ENCODE data around the gene PTPRH.

DNA sequence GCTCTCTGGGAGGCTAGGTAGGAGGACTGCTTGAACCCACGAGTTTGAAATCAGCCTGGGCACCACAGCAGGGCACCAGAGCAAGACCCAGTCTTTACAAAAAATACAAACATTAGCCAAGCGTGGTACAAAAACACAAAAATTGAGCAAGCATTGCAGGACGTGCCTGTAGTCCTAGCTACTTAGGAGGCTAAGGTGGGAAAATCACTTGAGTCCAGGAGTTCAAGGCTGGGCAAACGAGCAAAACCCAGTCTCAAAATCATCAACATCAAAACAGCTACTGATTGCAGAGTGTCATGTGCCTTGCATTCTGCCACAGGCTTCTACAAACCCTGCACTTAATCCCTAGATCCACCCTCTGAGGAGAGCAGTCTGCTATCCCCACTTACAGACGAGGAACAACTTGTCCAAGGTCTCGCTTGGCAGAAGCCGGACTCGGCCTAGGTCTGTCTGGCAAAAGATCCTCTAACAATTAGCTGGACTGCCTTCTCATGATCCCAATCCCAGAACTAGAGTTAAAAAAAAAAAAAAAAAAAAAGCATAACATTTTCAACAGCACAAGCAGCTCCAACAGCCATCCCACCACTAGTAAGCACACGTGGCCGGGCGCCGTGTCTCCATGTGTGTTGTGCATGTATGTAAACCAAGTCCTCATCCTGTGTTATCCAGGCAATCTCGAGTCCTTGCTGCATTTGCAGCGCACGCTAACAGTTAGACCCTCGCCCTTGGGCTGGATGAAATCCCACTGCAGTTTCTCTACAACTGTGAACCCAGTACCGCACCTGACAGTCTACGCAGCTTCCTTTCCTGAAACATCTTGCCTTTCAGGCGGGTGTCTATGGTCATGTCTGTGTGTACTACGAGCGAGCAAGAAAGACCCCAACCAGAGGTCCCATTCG, 47.5 kb upstream of the PTPRH start:
- TF ChIP-seq, protein P1, sequence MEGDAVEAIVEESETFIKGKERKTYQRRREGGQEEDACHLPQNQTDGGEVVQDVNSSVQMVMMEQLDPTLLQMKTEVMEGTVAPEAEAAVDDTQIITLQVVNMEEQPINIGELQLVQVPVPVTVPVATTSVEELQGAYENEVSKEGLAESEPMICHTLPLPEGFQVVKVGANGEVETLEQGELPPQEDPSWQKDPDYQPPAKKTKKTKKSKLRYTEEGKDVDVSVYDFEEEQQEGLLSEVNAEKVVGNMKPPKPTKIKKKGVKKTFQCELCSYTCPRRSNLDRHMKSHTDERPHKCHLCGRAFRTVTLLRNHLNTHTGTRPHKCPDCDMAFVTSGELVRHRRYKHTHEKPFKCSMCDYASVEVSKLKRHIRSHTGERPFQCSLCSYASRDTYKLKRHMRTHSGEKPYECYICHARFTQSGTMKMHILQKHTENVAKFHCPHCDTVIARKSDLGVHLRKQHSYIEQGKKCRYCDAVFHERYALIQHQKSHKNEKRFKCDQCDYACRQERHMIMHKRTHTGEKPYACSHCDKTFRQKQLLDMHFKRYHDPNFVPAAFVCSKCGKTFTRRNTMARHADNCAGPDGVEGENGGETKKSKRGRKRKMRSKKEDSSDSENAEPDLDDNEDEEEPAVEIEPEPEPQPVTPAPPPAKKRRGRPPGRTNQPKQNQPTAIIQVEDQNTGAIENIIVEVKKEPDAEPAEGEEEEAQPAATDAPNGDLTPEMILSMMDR (IDR thresholded peaks at IDR 0.05; ENCODE audit: low read length): no peak
- no peak for TF ChIP-seq EZH2 (IDR thresholded peaks at IDR 0.05; ENCODE audit: borderline replicate concordance, low read length)

Measured in OCI-LY1 (cell line).